Activated naive CD4-positive, alpha-beta T cell treated with anti-CD3 and anti-CD28 coated beads, Interleukin-2, amount 50 U/mL, for 16 hours (primary cell): Measurements from ENCODE around the gene CIC.

Source experiments
- DNase-seq: peaks from one replicate; pipeline ENCODE4 v3.0.0-alpha.2; 2020

CIC gene

GRCh38 chr19:42278452-42279154 is 9.6 kb downstream of the CIC start:
- no peak for DNase-seq

DNA sequence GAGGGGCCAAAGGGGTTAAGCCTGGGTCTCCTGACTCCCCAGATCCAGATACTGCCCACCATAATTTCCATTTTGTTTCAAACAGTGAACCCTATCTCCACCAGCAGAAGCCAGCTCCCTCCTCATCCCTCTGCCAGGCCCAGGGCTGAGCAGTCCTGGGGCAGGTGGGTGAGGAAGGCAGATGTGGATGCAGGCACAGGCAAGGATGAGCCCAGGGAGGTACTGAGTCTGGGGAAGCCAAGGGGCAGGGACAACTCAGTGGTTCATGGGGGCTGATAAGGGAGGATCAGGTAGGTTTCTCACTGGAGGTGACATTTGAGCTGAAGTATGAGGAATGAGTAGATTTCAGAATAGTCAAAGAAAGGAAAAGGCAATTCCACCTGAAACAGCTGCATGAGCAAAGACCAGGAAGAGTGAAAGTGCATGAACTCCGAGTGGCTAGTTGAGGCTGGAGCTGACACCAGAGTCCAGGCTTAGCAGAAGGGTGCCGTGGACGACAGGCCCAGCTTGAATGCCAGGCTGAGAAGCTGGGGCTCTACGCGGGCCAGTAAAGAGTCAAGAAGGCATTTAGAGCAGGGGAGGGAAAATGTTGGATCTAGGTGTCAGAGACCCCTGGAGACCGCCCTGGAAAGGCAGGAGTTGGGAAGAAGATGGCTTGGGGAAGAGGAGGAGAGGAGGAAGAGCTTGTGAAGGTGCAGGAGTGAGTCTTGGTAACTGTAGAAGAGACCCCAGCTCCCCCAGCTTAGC is 10.3 kb downstream of the CIC start:
- DNase-seq = no peak

GRCh38 chr19:42279902-42280814 is 11.1 kb downstream of the CIC start:
- DNase-seq = peak; percentile 88

DNA sequence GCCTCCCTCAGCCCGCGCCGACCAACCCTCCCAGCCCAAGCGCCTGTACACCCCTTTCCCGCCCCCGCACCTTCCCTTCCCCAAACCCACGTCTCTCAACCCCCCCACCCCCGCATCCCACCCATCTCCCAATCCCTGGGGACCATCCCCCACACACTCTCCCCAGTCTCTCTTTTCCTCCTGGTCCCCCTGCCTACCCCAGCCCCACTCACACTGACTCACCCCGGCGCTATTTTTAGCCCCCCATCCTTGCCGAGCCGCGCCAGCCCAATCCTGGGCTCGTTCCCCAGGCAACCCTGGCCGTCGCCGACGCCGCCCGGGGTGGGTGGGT is 11.7 kb downstream of the CIC start:
- no peak for DNase-seq

GRCh38 chr19:42281146-42281826 is 12.2 kb downstream of the CIC start:
- no peak for DNase-seq

GRCh38 chr19:42281827-42282762 is 13.0 kb downstream of the CIC start:
- DNase-seq = no peak

GRCh38 chr19:42282819-42283187 is 13.8 kb downstream of the CIC start:
- no peak for DNase-seq

DNA sequence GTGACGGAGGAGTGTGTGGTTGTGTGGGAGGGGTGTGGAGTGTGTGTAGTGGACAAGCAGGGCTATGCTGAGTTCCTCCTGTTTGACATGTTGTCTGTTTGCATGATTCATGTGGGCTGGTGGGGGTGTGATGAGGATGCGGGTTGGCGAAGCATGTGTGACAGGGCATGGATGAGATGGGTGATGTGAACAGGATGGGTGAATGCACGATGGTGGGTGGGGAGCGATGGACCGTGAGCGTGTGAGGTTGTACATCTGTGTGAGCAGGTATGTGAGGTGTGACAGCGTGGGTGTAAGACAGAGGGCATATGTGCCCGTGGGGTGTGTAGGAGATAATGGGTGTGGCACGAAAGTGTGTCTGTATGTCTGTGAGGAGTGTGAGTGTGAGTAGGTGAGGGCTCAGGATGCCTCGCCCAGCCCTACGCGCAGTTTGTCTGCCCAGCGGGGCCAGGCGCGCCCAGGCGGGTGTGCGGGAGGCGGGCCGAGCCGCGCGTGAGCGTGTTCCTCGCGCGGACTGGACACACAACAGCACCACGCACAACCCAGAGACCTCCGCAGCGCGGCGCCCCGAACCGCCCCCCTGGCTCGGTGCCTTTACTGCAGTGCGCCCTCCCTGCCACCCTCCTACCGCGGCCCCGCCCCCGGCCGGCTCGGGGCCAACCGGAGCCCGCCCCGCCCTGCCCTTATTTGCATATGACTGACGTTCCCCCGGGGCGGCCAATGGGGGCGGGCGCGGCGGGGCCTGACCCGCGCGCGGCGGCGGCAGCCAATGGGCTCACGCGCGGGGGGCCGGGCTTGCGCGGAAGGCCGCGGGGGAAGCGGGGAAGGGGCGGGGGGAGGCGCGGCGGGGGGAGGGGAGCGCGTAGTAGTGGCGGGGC is 14.4 kb downstream of the CIC start:
- DNase-seq = peak; percentile 97

- DNase-seq = peak; percentile 81
These were observed 15.0 kb downstream of the CIC start for GRCh38 chr19:42284066-42284501.

GRCh38 chr19:42284591-42285341 is 15.7 kb downstream of the CIC start:
- DNase-seq = no peak

GRCh38 chr19:42285541-42285941 is 16.5 kb downstream of the CIC start:
- no peak for DNase-seq

- no peak for DNase-seq
These were observed 16.9 kb downstream of the CIC start for GRCh38 chr19:42285988-42286348.

- DNase-seq = no peak
These were observed 17.4 kb downstream of the CIC start for GRCh38 chr19:42286349-42287016.

DNA sequence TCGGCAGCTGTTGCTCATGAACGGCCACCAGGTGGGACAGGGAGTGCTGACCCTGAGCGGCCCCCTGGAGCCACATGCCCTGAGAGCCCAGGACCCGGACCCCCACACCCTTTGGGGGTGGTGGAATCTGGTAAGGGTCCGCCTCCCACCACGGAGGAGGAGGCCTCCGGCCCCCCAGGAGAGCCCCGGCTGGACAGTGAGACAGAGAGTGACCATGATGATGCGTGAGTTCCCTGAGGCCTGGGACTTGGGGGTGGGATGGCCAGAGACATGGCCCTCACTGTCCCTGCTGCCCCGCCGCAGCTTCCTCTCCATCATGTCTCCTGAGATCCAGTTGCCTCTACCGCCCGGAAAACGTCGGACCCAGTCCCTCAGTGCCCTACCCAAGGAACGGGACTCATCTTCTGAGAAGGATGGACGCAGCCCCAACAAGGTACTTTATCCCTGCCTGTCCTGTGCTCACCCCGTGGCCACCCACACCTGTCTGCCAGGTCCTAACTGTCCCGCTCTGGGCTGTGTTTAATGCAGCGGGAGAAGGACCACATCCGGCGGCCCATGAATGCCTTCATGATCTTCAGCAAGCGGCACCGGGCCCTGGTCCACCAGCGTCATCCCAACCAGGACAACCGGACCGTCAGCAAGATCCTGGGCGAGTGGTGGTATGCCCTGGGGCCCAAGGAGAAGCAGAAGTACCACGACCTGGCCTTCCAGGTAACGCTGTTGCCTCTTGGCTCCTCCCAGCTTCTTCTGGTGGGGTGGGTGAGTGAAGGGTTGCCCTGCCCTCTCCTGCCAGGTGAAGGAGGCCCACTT is 18.2 kb downstream of the CIC start:
- DNase-seq = no peak

DNA sequence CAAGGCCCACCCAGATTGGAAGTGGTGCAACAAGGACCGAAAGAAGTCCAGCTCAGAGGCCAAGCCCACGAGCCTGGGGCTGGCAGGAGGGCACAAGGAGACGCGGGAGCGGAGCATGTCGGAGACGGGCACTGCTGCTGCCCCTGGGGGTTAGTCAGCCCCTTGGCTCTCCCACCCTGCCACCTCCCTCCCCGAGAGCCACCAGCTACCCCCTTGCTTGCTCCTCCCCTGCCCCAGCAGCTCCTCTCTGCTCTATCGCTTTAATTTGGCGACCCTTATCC is 18.7 kb downstream of the CIC start:
- DNase-seq = no peak

DNA sequence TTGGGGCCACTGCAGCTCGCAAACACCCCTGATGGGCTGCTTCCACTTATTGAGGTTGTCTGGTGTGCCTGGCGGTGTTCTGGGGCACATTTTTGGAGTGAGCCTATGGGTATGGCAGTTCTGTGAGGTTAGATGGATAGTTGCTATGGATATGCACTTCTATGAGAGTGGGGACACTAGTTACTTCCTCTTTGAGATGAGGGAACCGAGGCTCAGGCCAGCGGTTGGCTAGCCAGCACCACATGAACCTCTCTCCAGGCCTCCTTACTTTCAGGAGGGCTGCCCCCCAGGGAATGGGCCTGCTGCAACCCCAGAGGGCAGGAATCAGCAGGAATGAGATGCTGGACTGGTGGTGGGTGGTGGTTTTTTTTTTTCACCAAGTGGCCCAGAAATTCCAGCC is 19.3 kb downstream of the CIC start:
- DNase-seq = no peak

- no peak for DNase-seq
These were observed 20.0 kb downstream of the CIC start for GRCh38 chr19:42288881-42289555.

DNA sequence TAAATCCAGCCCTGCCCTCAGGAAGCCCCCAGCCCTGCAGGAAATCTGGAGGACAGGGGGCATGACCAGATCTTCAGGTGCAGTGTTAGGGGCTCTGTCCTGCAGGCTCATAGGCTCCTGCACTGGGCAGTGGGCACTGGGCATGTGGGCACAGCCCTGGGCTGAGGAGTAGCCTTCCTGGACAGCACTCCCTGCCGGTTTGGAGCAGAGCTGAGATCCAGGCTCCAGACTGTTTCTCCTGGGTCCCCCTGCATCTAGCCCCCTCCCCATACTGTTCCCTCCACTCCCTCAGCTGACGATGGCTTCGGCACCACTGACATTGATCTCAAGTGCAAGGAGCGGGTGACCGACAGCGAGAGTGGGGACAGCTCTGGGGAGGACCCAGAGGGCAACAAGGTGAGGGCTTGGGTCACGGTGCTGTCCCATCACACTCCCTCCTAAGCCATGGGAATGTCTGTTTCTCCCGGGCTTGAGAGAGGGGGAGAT is 20.5 kb downstream of the CIC start:
- DNase-seq = no peak
